ENCODE data around the gene EIF2S2.

EIF2S2 gene

GRCh38 chr20:34061695-34062094 is 50.3 kb downstream of the EIF2S2 start:
- DNase-seq, result no peak

- DNase-seq, result no peak
These were observed 51.1 kb downstream of the EIF2S2 start for GRCh38 chr20:34060970-34061369.

- DNase-seq, result no peak
These were observed 53.2 kb downstream of the EIF2S2 start for GRCh38 chr20:34058831-34059230.

- no peak for DNase-seq
These were observed 56.8 kb downstream of the EIF2S2 start for GRCh38 chr20:34055290-34055689.

GRCh38 chr20:34052414-34052813 is 59.6 kb downstream of the EIF2S2 start:
- DNase-seq, result no peak

DNA sequence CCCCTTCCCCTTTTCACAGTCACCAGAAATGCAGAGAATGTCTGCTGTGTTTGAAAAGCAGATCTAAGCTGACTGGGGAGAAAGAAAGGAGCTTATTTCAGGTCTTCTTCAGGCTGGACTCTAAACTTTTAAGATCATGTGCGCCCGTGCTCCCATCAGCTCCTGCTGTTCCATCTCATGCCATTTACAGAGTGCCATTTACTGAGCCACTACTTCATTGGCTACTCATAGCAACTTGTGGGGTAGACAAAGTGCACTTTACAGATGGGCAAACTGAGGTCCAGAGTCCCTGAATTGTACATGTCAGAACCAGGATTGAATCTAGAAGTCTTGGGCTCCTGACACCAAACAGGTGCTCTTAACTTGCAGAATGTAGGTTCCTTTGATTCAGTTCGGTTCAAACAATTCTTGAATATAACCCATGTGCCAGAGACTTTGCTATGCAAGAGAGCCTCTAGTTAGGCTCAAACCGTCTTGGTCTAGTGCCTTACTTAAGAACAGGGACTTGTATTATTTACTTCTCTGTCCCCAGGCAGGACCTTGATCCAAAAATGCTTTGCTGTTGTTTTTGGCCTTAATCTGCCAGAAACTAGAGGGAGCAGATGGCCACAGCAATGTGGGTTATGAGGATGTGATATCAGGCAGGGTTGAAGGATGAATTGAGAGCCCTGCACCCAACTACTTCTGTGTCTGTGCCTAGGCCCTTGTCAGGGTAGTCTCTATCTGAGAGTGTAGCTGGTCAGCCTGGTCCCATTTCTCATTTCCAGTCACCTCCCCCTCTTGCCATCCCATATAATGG is 61.9 kb downstream of the EIF2S2 start:
- DNase-seq, result no peak

DNA sequence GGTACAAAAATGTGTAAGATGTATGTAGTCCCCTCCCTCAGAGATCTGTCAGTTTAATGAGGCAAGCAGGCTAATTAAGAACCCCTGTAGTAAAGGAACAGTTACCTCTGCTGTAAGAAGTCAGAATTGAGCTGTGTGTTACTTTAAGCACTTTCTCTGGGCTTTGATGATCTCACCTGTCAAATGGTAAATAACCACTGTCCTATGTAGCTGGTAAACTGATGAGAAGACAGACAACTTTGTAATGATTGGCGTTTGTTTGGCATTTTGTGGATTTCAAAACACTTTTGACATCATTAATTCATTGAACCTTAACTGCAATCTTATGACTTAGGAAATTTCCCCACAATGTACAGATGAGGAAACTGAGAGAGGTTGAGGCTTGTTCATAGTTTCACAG is 62.7 kb downstream of the EIF2S2 start:
- no peak for DNase-seq

GRCh38 chr20:34047917-34048316 is 64.1 kb downstream of the EIF2S2 start:
- no peak for DNase-seq

DNA sequence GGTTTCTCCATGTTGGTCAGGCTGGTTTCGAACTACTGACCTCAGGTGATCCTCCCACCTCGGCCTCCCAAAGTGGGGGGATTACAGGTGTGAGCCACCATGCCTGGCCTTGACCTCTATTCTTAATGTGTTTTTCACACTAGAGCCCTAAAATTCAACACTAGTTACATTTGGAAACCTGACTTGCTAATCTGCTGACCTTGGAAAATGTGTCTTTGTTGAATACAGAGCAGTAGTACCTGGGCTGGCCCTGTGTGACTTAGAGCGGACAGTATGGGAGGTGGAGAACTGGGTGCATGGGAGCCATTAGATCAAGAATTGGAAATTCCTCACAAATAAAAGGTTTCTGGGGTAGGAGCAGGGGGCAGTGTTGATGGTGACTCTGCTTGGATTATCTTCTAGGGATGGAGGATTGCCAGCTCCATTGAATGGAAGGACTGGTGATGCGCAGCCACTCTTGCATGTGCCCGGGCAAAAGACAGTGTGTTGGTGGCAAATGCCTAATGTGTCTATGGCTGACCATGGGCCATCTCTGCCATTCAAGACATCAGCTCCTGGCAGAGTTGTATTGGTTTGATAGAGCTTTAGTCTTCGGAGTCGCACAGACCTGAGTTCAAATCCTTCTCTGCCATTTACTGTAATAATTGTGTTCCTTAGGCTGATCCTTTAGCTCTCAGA is 64.9 kb downstream of the EIF2S2 start:
- no peak for DNase-seq

DNA sequence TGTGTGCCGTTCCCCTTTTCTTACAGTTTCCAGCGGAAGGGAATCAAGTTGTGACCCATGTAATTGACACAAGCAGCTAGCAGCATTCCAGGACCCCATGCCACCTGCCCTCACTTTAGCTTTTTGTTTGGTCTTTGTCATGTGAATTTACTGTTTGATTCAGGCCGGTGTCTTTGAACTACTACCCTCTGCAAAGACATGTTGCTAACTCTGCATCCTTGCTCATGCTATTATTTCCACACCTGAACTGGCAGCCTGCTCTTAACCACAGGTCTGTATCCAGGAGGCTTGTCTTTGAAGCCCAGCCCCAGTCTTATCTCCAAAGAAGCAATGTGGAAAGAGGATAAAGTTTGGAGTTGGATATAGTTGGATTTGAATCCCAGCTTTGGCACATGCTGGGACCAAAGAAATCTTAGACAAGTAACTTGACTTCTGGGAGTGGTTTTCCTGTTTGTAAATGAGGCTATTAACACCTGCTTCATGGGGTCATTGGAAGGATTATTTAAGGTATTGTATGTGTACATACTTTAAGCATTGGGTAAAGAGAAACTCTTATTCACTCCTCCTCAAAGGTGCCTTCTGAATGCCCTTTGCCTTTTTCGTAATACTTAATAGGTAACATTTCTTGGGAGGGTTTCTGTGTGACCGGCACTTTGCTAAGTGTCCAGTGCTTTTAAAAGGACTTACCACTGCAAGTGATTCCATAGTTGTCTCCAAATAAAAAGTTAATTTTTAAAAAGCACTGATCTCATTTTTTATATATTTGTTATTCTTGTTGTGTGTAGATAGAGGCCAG is 65.9 kb downstream of the EIF2S2 start:
- DNase-seq, result no peak

- no peak for DNase-seq
These were observed 66.7 kb downstream of the EIF2S2 start for GRCh38 chr20:34045294-34045693.

GRCh38 chr20:34043025-34043424 is 69.0 kb downstream of the EIF2S2 start:
- no peak for DNase-seq

DNA sequence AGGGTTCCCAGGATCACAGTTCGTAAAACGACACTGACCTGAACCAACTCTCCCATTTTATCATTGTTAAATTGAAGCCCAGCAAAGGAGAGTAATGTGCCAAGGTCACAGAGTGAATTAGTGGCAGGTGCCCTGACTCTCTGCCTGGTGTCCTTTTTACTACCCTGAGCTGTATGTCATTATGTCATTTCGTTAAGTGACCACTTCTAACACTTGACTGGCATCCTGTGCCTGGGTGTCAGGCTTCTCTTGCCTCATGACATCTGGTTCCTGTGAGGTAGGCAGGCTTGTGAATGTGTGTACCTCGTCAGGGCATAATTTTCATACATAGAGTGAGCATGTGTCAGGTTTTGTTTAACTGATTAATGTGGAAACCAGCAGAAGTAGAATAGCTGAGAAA is 69.8 kb downstream of the EIF2S2 start:
- no peak for DNase-seq

- no peak for DNase-seq
These were observed 70.8 kb downstream of the EIF2S2 start for GRCh38 chr20:34041226-34041625.

GRCh38 chr20:34040300-34040995 is 71.6 kb downstream of the EIF2S2 start:
- DNase-seq, result no peak
